ENCODE results near the gene FUOM.

FUOM gene

DNA sequence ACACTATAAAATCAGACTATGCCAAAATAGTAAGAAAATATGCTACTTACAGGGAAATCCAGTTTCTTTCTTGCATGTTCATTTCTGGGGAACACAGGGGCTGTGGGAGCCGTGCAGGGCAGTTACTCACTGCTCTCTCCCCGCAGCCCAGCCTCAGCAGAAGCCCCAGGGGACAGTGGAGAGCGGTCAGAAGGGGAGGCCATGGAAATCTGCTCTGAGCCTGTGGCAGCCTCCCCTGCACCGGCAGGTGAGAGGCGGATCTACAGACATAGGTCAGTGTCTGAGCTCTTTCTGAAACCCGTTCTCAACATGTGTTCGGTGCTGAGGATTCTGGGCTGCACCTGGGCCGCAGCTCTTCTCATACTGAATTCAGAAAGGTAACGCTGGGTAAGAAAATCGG lies 46.2 kb downstream of the FUOM start:
- no peak for DNase-seq (ENCODE audit: low read depth)

DNA sequence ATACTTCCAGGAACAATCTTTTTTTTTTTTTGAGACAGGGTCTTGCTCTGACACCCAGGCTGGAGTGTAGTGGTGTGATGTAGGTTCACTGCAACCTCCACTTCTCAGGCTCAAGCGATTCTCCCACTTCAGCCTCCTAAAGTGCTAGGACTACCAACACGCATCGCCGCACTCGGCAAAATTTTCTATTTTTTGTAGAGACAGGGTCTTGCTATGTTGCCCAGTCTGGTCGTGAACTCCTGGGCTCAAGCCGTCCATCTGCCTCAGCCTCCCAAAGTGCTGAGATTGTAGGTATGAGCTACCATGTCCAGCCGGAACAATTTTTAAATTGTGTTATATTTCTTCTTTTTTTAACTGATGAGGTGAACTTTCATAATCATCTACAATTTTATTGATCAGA lies 47.0 kb downstream of the FUOM start:
- no peak for DNase-seq (ENCODE audit: low read depth)

DNA sequence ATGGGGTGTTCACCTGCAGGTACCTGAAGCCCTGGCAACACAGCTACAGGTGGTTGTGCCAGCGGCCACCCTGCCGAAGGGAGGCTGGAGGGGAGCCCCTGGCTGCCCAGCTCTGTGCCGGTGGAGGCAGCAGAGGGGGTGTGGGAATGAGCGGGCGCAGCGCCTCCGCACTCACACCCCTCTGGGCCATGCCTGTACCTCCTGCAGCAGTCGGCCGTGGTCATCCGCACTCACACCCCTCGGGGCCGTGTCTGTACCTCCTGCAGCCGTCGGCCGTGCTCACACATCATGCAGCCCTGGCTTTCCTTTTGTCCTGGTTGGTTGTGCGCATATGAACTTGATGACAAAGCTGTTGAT lies 47.4 kb downstream of the FUOM start:
- no peak for DNase-seq (ENCODE audit: low read depth)

DNA sequence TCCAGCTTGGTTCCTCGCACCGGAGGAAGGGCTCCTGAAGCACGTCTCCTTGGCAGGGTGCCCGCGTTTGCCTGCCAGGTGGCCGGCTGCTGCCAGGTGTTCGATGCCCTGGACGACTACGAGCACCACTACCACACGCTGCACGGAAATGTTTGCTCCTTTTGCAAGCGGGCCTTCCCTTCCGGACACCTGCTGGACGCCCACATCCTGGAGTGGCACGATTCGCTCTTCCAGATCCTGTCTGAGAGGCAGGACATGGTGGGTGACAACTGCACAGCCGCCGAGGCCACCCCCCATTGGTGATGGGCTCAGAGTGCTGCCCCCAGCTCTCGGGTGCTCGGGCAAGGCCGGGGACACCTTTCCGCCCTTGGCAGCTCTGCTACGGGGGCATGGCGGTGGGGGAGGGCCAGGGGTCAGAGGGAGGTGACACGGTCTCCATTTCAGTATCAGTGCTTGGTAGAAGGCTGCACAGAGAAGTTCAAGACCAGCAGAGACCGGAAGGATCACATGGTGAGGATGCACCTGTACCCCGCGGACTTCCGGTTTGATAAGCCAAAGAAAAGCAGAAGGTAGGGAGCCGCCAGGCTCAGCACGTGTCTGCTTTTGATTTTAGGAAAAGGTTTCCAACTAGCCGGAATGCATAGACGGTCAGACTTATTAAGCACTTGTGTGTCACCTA lies 48.0 kb downstream of the FUOM start:
- DNase-seq (ENCODE audit: low read depth): no peak

GRCh38 chr10:133309100-133309719 lies 48.6 kb downstream of the FUOM start:
- peak; percentile 80 for DNase-seq (ENCODE audit: low read depth)

- DNase-seq (ENCODE audit: low read depth): peak; percentile 47
These were observed 49.3 kb downstream of the FUOM start, which contains the start of the genes TUBGCP2 and ZNF511 for GRCh38 chr10:133308421-133309099. TUBGCP2 (minus strand) TSS chr10:133308872; CDS start chr10:133302941, 5,931 bp downstream. ZNF511 (plus strand) TSS chr10:133308914; CDS start chr10:133308944, 30 bp downstream.

- DNase-seq (ENCODE audit: low read depth): peak; percentile 28
These were observed 49.9 kb downstream of the FUOM start for GRCh38 chr10:133307776-133308420.

DNA sequence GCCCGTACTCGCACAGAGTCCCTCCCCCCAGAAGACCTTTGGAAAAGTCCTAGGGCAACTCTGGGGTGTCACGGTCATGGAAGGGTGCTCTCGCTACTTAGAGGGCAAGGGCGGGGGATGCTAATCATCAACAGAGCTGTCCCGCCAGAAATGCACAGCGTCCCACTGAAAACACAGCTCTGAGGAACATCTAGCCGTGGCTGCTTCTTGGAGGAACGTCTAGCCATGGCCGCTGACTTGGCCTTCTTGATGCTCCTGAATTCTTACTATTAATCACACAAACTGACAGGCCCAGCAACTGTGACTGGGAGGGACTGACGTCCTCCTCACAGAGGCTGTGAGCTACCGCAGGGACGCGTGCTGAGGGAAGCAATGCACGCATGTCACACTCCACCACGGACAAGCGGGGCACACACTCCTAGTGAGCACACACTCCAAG lies 50.9 kb downstream of the FUOM start:
- no peak for DNase-seq (ENCODE audit: low read depth)

DNA sequence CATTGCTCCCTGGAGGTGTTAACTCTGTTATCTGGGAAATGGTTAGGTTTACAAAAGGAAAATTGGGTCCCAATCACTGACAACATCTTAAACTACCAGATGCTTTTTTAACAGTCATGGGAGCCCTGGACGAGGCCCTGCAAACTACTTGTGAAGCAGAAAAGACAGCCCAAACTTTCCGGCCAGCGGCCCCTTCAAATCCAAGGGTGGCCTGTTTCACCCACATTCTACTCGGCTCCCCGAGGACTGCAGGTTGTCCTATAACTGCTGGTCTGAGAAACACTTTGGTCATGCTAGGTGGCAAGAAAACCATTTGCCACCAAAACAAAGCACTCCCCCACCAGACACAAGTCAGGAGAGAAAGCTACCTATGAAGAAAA lies 51.7 kb downstream of the FUOM start:
- no peak for DNase-seq (ENCODE audit: low read depth)

Data from fibroblast of the conjunctiva (primary cell).